GM21515 (cell line): ENCODE data around the gene KLHL26.

ENCODE experiments used
- ATAC-seq: cut with Tn5 transposase; IDR thresholded peaks from one replicate; pipeline ENCODE4 v1.9.1; 2021; ENCODE audit not compliant: unreplicated experiment

KLHL26 gene

GRCh38 chr19:18646535-18647370, 9.9 kb downstream of the KLHL26 start:
- ATAC-seq, result no peak

GRCh38 chr19:18647371-18647767, 10.5 kb downstream of the KLHL26 start:
- ATAC-seq, result no peak

GRCh38 chr19:18647807-18648206, 11.0 kb downstream of the KLHL26 start:
- ATAC-seq, result no peak

- ATAC-seq, result no peak
These were observed 12.1 kb downstream of the KLHL26 start for GRCh38 chr19:18648973-18649315.

GRCh38 chr19:18649371-18650020, 12.7 kb downstream of the KLHL26 start:
- no peak for ATAC-seq

- no peak for ATAC-seq
These were observed 13.2 kb downstream of the KLHL26 start for GRCh38 chr19:18650021-18650390.

- ATAC-seq, result no peak
These were observed 13.7 kb downstream of the KLHL26 start for GRCh38 chr19:18650468-18651041.

GRCh38 chr19:18651300-18651699, 14.5 kb downstream of the KLHL26 start:
- no peak for ATAC-seq

GRCh38 chr19:18651733-18652132, 14.9 kb downstream of the KLHL26 start:
- ATAC-seq, result no peak

- no peak for ATAC-seq
These were observed 17.0 kb downstream of the KLHL26 start for GRCh38 chr19:18653853-18654252.

GRCh38 chr19:18654469-18654868, 17.6 kb downstream of the KLHL26 start:
- no peak for ATAC-seq

GRCh38 chr19:18655173-18655844, 18.5 kb downstream of the KLHL26 start:
- ATAC-seq, result no peak

- no peak for ATAC-seq
These were observed 19.7 kb downstream of the KLHL26 start for GRCh38 chr19:18656337-18657086.

GRCh38 chr19:18657590-18658365, 20.9 kb downstream of the KLHL26 start:
- no peak for ATAC-seq

- no peak for ATAC-seq
These were observed 21.6 kb downstream of the KLHL26 start for GRCh38 chr19:18658366-18658855.

GRCh38 chr19:18659281-18660050, 22.6 kb downstream of the KLHL26 start:
- ATAC-seq, result no peak

GRCh38 chr19:18660051-18660910, 23.5 kb downstream of the KLHL26 start:
- no peak for ATAC-seq

GRCh38 chr19:18660939-18661670, 24.3 kb downstream of the KLHL26 start:
- ATAC-seq, result no peak
